CD8-positive, alpha-beta memory T cell (primary cell): ENCODE measurements around the gene SIPA1L3. TPM values are rescaled to one million over a fixed set of nuclear protein-coding genes. Genes with fewer than 3 reads are reported as not detected.

Experiments
- polyA plus RNA-seq: library from polyadenylated mRNA; unstranded; fragments of 300-500 nt; fragmentation: Illumina TruSeq; gene quantifications from one replicate; pipeline ENCODE4 v1.2.3, GENCODE V29; 2021
- total RNA-seq, 2 experiments: library from RNA; stranded (reverse); gene quantifications; one replicate each; pipeline ENCODE4 v1.2.3, GENCODE V29; 2021

SIPA1L3 gene
- total and polyA plus RNA-seq, 3 experiments from 2014 or later: 5.4 to 14.8 (median 11.5) TPM

Other genes starting within 250 kb of the SIPA1L3 start
- gene ZNF607, start 187.4 kb upstream of the SIPA1L3 start, total RNA-seq: 1 to 10 TPM; 7.1 to 8.8 TPM
- gene ZNF607, start 187.4 kb upstream of the SIPA1L3 start, polyA plus RNA-seq: 7.7 TPM
- gene ZNF573, start 127.6 kb upstream of the SIPA1L3 start, total RNA-seq: 10 to 100 TPM in 1 of 2 experiments, 1 to 10 TPM in 1; 9.1 to 16.5 TPM
- 14.2 TPM for gene ZNF573, start 127.6 kb upstream of the SIPA1L3 start, polyA plus RNA-seq
- gene WDR87, start 614 bp upstream of the SIPA1L3 start, total RNA-seq: not detected
- not detected for gene WDR87, start 614 bp upstream of the SIPA1L3 start, polyA plus RNA-seq